Measurements from ENCODE around the gene GATA2. TPM values are rescaled to one million over a fixed set of nuclear protein-coding genes. Genes with fewer than 3 reads are reported as not detected.

The GATA2 gene
- total RNA-seq, 3 donors from 2014 or later = 6.0 to 14.4 (median 6.6) TPM

DNA sequence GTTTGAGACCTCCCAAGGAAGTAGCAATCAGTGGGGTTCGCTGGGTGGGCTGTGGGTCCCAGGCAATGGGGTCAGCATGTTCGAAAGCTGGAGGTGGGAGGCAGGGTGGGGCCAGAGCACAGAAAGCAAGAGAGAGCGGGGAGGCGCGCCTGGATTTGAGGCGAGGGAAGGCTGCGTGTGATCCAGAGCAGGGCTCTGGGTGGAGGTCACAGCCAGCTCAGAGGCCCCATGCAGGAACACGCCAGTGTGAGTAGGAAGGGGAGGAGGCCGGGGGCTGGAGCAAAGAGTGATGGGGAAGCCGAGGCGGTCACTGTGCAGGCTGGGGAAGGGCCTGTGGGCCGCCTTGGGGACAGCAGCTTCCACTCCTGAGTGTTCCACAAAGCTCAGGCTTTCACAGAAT is 35.1 kb downstream of the GATA2 start:
- Histone ChIP-seq H3K27ac (no peak overlapping the region), H3K9me3 (no peaks in the 10 kb centered on the region), H3K4me1 (no peaks in the 10 kb centered on the region), H3K27me3 (no peaks in the 10 kb centered on the region), H3K36me3 (no peaks in the 10 kb centered on the region), H3K4me3 (no peak overlapping the region)
- no peak for TF ChIP-seq POLR2AphosphoS5 (IDR thresholded peaks at IDR 0.05)
- TF ChIP-seq, protein P1, sequence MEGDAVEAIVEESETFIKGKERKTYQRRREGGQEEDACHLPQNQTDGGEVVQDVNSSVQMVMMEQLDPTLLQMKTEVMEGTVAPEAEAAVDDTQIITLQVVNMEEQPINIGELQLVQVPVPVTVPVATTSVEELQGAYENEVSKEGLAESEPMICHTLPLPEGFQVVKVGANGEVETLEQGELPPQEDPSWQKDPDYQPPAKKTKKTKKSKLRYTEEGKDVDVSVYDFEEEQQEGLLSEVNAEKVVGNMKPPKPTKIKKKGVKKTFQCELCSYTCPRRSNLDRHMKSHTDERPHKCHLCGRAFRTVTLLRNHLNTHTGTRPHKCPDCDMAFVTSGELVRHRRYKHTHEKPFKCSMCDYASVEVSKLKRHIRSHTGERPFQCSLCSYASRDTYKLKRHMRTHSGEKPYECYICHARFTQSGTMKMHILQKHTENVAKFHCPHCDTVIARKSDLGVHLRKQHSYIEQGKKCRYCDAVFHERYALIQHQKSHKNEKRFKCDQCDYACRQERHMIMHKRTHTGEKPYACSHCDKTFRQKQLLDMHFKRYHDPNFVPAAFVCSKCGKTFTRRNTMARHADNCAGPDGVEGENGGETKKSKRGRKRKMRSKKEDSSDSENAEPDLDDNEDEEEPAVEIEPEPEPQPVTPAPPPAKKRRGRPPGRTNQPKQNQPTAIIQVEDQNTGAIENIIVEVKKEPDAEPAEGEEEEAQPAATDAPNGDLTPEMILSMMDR (IDR thresholded peaks at IDR 0.05) = no peak
- no peak for TF ChIP-seq POLR2A (IDR thresholded peaks at IDR 0.05)
- no peak for DNase-seq (ENCODE audit: low spot score in 2 of 2)
- intact Hi-C loops (cut with DNase I; ENCODE audit: low total_unique reads) = no loop called here

DNA sequence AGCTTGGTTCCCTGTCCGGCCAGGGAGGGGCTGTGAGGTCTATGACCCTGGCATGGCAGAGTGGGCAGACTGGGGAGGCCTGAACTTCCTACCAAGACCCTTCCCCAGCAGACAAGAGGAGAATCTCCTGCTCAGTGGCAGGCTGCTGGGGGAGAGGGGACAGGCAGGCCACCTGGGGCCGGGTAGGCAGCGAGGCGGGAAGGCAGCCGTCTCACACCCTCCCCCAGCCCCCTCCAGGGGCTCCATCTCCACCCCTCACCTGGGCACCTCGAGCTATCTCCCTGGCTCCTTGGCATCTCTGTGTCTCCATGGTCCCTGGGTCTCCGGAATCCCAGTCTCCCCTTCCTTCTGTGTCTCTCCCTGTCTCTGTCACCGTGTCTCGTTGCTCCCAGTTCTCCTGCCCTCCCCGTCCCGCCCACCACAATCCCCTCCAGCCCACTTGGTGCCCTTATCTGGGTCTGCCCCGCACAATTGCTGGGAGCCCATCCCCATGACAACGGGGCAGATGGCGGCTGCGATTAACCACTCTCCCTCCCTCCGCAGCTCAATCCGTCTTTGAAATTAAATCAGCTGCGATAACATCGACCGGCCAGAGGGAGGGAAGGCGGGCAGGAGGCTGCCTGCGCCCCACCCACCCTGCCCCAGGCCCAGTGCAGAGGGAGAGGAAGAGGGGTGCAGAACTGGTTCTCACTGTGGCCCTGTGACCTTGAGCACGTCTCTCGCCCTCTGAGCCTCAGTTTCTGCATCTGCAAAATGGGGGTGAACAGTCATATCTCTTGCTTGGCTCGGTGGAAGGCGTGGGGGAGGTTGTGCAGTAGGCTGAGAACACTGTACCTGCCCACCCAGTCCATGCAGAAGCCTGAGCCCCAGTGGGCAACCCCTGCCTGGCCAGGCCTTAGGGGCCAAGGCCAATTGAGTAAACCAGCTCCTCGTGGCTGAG is 36.0 kb downstream of the GATA2 start:
- H3K27me3 ChIP-seq = no peaks in the 10 kb centered on the region
- no peaks in the 10 kb centered on the region for H3K36me3 ChIP-seq
- no peak overlapping the region for H3K4me3 ChIP-seq
- no peak for TF ChIP-seq POLR2AphosphoS5 (IDR thresholded peaks at IDR 0.05)
- TF ChIP-seq POLR2A (IDR thresholded peaks at IDR 0.05) = no peak
- TF ChIP-seq, protein P1 (IDR thresholded peaks at IDR 0.05) = no peak
- H3K27ac ChIP-seq = no peak overlapping the region
- intact Hi-C loops (cut with DNase I; ENCODE audit: low total_unique reads) = no loop called here
- no peak for DNase-seq (ENCODE audit: low spot score in 2 of 2)
- H3K9me3 ChIP-seq = no peaks in the 10 kb centered on the region
- no peaks in the 10 kb centered on the region for H3K4me1 ChIP-seq

DNA sequence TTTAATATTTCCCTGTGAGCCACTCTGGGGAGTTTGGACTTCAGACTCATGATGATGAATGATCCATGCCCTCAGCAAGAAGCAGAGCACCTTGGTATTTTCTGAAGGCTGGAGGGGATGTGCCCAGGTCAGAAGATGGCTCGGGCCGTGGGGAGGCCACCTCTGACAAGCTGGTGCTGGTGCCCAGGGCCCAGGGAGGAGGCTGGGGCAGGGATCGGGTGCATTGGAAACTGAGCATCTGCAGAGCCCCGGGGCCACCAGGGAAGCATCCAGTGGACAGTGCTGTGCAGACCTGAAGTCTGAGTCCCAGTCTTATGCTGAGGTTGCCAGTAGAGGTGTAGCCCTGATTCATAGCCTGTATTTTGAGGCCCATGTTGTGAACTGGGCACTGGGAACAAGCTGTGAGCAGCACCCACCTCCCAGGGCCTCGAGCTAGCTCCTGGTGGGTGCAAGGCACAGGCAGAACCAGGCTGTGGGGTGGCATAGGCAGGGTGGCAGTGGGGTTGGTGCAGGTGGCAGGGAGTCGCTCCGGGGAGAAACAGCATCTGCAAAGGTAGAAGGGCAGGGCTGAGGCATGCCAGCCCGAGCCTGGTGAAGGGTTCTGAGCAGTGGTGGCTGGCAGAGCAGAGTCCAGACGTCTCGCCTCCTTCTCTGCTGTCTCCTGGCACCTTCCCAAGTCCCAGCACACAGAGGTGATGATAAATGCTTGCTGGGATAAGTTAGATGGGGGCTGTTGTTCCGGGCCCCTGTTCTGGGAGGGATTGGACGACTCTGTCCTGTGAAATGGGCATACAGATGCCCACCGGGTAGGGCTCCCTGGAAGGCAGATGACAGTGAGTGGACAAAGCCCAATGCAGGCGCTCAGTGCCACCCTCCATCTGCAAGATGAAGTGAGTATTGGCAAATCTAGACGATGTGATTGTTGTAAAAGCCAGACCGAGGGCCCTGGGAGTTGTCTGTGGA is 36.9 kb downstream of the GATA2 start:
- H3K4me3 ChIP-seq = no peak overlapping the region
- TF ChIP-seq, protein P1 (IDR thresholded peaks at IDR 0.05) = no peak
- TF ChIP-seq POLR2A (IDR thresholded peaks at IDR 0.05) = no peak
- no peak for TF ChIP-seq POLR2AphosphoS5 (IDR thresholded peaks at IDR 0.05)
- H3K36me3 ChIP-seq = no peaks in the 10 kb centered on the region
- no peaks in the 10 kb centered on the region for H3K27me3 ChIP-seq
- intact Hi-C loops (cut with DNase I; ENCODE audit: low total_unique reads) = no loop called here
- no peaks in the 10 kb centered on the region for H3K4me1 ChIP-seq
- DNase-seq (ENCODE audit: low spot score in 2 of 2) = no peak
- H3K27ac ChIP-seq = no peak overlapping the region
- no peaks in the 10 kb centered on the region for H3K9me3 ChIP-seq

DNA sequence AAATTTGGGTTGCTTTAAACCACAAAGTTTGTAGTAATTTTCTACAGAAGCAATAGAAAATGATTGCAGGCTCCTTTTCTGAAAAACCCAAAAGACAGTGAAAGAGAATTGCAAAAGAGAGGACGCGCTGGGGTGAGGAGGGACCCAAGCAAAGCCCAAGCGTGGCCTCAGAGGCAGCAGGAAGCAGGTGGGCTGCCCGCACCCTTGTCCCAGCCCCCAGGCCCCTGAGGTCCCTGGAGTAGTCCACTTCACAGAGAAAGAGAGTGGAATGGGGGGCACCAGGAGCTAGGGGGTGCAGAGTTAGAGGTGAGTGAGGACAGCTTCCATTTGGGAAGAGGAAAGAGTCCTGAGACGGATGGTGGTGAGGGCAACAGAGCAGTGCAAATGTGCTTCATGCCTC is 37.9 kb downstream of the GATA2 start:
- Histone ChIP-seq H3K4me3 (no peak overlapping the region), H3K27me3 (no peaks in the 10 kb centered on the region), H3K4me1 (no peaks in the 10 kb centered on the region), H3K36me3 (no peaks in the 10 kb centered on the region), H3K9me3 (no peaks in the 10 kb centered on the region), H3K27ac (no peak overlapping the region)
- TF ChIP-seq, protein P1 (IDR thresholded peaks at IDR 0.05) = no peak
- TF ChIP-seq POLR2A (IDR thresholded peaks at IDR 0.05) = no peak
- TF ChIP-seq POLR2AphosphoS5 (IDR thresholded peaks at IDR 0.05) = no peak
- no peak for DNase-seq (ENCODE audit: low spot score in 2 of 2)
- intact Hi-C loops (cut with DNase I; ENCODE audit: low total_unique reads) = no loop called here
